Mammary epithelial cell (primary cell): ENCODE measurements around the gene MIPOL1.

Source experiments
- EZH2 ChIP-seq: IDR thresholded peaks from 2 replicates; pipeline ENCODE4 v1.6.1; 2012; ENCODE audit warnings: low read length, inconsistent platforms, borderline replicate concordance
- TF ChIP-seq, protein P1 (sequence below), 2 donors: IDR thresholded peaks in 1 of 2; conservative IDR thresholded peaks in 1 of 2; 2 replicates each; pipeline ENCODE4 v1.5.1; 2011 to 2012; ENCODE audit warnings: inconsistent platforms in 2 of 2, low read length in 2 of 2, mild to moderate bottlenecking in 2 of 2, control low read depth in 1 of 2, low read depth in 1 of 2; ENCODE audit not compliant: insufficient read depth in 1 of 2; ENCODE audit errors: extremely low read depth in 1 of 2

DNA sequence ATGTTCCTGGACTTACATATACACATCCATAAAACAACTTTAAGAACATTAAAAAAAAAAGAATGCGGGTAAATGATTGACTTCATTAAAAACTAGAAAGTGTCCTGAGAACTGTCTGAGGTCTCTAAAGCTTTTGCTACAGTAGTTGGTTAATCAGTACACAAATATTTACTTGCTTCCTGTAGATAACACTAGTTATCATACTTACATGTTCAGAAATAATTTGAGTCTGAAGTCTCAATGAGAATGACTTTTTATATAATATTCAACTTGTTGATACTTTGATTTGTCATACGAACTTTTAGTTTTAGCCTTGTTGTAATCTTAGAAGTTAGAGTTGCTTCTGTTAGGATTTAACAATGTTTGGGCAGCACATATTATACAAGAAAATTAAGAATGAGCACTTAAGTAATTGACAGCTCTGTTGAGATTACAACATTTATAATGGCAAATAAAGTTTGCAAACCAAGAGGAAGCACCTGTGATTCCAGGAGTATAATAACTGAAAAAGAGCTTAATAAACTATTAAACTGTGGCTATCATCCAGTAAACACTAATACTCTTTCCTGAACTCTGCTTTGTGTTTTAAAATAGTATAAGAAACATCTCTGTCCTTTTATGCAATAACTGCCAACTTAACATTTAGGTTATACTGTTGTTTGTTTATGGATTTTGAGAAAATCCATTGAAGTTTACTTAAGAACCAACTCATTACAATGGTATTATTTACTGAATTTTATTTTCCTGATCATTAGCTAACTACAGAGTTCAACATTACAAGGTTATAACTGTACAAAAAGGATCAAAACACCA is 131.7 kb downstream of the MIPOL1 start:
- TF ChIP-seq, protein P1, sequence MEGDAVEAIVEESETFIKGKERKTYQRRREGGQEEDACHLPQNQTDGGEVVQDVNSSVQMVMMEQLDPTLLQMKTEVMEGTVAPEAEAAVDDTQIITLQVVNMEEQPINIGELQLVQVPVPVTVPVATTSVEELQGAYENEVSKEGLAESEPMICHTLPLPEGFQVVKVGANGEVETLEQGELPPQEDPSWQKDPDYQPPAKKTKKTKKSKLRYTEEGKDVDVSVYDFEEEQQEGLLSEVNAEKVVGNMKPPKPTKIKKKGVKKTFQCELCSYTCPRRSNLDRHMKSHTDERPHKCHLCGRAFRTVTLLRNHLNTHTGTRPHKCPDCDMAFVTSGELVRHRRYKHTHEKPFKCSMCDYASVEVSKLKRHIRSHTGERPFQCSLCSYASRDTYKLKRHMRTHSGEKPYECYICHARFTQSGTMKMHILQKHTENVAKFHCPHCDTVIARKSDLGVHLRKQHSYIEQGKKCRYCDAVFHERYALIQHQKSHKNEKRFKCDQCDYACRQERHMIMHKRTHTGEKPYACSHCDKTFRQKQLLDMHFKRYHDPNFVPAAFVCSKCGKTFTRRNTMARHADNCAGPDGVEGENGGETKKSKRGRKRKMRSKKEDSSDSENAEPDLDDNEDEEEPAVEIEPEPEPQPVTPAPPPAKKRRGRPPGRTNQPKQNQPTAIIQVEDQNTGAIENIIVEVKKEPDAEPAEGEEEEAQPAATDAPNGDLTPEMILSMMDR (conservative IDR thresholded peaks at IDR 0.05 in 1 of 2, IDR thresholded peaks at IDR 0.05 in 1 of 2; ENCODE audit: extremely low read depth in 1 of 2, insufficient read depth in 1 of 2, low read depth in 1 of 2, low read length in 2 of 2), result no peak
- no peak for TF ChIP-seq EZH2
